HG02571 (cell line): ENCODE results near the gene UBE2A.
A peak's percentile ranks its signal among the peaks of the same experiment; 100 is the strongest.

ENCODE experiments used
- ATAC-seq: cut with Tn5 transposase; IDR thresholded peaks from one replicate; pipeline ENCODE4 v1.9.1; 2021; ENCODE audit warnings: mild to moderate bottlenecking, moderate library complexity; ENCODE audit not compliant: unreplicated experiment

Gene UBE2A

GRCh38 chrX:119606280-119607017 lies 32.1 kb downstream of the UBE2A start, which contains the start of gene NKRF:
NKRF (minus strand) TSS chrX:119606424.
- peak; percentile 68 for ATAC-seq

DNA sequence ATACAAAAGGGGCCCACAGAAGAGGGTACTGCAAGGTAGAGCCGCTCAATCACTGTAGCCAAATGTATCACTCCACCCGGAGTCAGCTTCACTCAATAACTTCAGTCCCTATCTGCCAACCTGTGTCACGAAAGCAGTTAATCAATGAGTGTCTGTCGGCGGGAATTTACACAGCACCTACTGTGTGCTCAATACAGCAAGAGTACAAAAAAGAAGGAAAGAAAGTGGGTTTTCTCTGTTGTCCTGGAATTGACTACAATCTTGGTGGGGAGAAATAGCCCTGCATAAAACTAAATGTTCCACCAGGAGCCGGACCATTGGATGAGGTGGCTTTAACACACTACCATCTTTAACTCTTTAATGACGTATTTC lies 32.6 kb downstream of the UBE2A start:
- ATAC-seq, result no peak

GRCh38 chrX:119614776-119615175 lies 40.4 kb downstream of the UBE2A start:
- ATAC-seq, result no peak

GRCh38 chrX:119617517-119618164 lies 43.3 kb downstream of the UBE2A start:
- ATAC-seq, result peak; percentile 68

DNA sequence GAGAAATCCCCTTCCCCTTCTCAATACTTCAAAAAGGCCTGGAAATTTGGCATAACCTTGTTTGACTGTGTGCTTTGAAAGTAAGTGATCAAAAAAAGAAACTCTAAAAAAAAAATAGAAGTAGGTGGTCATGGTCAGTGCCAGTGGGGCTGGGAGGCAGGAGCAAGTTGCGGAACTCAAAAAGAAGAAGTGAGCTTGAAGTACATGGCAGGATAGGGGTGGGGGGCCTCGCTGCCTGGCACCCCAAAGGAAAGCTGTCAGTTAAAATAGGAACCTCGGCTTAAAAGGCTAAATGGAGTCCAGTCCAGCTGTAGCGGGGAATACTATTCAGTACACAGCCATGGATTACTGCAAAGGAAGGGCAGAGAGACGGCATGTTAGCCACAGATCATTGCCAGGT lies 44.1 kb downstream of the UBE2A start:
- ATAC-seq, result peak; percentile 32

DNA sequence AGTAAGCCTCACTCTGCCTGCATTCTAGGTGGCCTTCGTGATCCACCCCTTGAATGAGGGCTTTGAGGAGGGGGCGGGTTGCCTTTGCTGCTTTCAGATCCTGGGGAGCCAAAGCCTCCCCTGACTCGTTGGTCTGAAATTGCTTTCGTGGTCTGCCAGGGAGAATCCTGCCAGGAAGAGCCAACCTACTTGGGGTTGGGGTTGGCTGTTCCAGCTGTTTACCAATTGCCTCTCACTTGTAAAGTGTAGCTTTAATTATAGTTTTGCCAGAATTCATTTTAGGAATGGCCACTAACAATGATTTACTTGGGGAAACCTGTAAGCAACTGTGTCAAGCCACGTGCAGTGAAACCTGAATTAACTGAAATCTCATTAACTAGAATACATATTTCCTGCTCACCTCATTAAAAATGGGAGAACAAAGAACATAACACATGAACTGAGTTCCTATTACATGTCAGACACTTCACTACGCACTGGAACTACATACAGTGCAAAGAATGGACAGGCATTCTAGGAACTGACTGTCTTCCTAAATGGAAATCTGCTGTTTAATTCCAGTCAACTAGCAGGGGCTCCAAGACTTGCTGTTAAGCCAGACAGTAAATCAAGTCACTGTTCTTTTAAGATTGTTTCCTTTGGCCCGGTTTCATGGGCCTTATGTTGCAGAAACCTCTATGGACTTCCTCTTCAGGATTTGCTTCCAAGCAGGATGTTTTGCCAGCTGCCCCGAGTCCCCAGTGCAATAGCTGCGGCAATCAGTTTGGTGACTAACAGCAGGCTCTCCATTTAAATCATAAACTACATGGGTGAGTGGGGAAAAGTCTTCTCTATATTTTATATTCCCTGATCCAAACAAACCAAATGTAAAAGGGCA lies 48.2 kb downstream of the UBE2A start:
- ATAC-seq, result no peak

DNA sequence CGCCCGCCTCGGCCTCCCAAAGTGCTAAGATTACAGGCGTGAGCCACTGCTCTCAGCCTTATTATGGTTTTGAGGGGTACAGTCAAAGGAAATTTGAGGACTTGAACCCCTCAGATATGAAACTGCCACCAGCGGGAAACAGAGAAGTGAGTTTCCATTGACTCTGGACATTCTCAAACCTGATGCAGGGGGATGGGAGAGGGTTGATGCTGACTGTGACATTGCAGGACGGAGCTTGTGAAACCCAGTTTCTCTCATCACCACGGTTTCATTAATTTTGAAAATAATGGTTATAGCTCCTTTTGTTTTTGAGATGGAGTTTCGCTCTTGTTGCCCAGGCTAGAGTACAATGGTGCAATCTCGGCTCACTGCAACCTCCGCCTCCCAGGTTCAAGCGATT lies 50.1 kb downstream of the UBE2A start:
- ATAC-seq, result no peak

GRCh38 chrX:119624951-119625668 lies 50.7 kb downstream of the UBE2A start:
- ATAC-seq, result no peak

DNA sequence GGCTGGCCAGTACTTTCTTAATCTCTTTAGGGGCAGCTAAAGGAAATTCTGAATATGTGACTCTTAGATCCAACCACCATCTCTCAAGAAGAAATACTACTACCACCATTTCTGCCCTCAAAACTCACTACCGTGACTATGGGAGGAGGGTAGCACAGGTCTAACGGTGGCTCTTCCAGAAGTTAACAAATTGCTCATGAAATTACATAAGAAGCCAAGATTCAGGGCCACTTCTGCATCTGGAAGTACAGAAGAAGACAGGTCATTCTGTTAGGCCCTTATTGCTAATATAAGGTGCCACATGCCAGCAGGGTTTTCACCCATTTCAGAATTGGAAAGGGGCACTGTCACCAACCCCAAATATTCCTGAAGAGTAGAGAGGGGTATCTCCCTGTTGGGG lies 51.5 kb downstream of the UBE2A start:
- no peak for ATAC-seq
